ENCODE results near the gene ETNPPL. TPM values are rescaled to one million over a fixed set of nuclear protein-coding genes. Genes with fewer than 3 reads are reported as not detected.

The ETNPPL gene
- total and polyA plus RNA-seq, 2 of the 4 experiments (the other 2 are of a cell fraction), result not detected

DNA sequence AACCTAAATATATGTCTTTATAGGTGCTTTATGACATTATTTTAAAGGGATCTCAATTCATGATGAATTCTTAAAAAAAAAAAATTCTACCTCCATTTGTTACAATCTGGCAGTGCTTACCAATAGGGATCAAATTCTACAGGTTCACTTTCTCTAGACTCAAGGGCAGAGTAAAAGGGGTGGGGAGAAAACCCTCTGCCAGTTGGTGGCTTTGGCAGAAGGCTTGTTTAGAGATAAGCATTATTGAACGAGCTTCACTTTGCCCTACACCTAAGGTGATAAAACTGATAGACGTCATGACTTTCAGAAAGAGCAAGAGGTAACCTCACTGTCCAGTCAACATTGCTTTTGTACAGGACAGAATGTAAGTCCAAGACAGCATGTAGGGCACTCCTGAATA is 58.9 kb downstream of the ETNPPL start:
- Histone ChIP-seq H3K27ac (ENCODE audit: insufficient read depth, low read length) (no peak overlapping the region), H3K4me1 (ENCODE audit: control insufficient read depth, insufficient read depth, low read length) (no peaks in the 10 kb centered on the region), H3K9me3 (ENCODE audit: control insufficient read depth, insufficient read depth, low read length) (no peaks in the 10 kb centered on the region), H2BK120ac (ENCODE audit: low read depth, low read length) (no peak overlapping the region), H2BK15ac (ENCODE audit: low read depth, low read length) (no peak overlapping the region), H4K91ac (ENCODE audit: insufficient read depth, low read depth, low read length) (no peak overlapping the region), H3K9ac (ENCODE audit: low read depth, low read length) (no peak overlapping the region), H3K14ac (replicated peaks; ENCODE audit: low read depth, low read length) (no peak overlapping the region), H2BK5ac (ENCODE audit: low read depth, low read length, poor library complexity, severe bottlenecking) (no peak overlapping the region), H3K18ac (ENCODE audit: low read depth, low read length) (no peak overlapping the region), H3K4me3 (ENCODE audit: insufficient read depth, low read depth, low read length) (no peak overlapping the region), H3K79me1 (ENCODE audit: low read depth in 1 of 2, low read length in 2 of 2) (no peaks in the 10 kb centered on the region), H3K36me3 (ENCODE audit: control insufficient read depth, insufficient read depth, low read length) (no peaks in the 10 kb centered on the region), H3K9me1 (ENCODE audit: insufficient read depth, low read length) (no peaks in the 10 kb centered on the region), H2BK20ac (ENCODE audit: low read depth, low read length) (no peak overlapping the region), H3K27me3 (ENCODE audit: control insufficient read depth, insufficient read depth, low read length) (no peaks in the 10 kb centered on the region; the same call in 1 of the 2 replicates), H3K23ac (ENCODE audit: low read depth, low read length) (no peak overlapping the region), H2AK9ac (replicated peaks; ENCODE audit: low read depth, low read length, poor library complexity) (no peak overlapping the region), H3K4ac (ENCODE audit: low read depth, low read length) (no peak overlapping the region), H3K4me2 (ENCODE audit: low read depth, low read length) (no peak overlapping the region), H4K8ac (ENCODE audit: low read depth in 2 of 2, low read length in 2 of 2) (no peak overlapping the region), H4K20me1 (ENCODE audit: insufficient read depth, low read length) (no peaks in the 10 kb centered on the region), H2AK5ac (ENCODE audit: low read depth, low read length) (no peak overlapping the region), H3K56ac (ENCODE audit: extremely low read depth, insufficient read depth, low read length) (no peak overlapping the region), H2AFZ (replicated peaks; ENCODE audit: low read length, poor library complexity) (no peak overlapping the region), H4K5ac (ENCODE audit: low read depth, low read length) (no peak overlapping the region)
- no peak for DNase-seq
- WGBS, 2 experiments (ENCODE audit: extremely low coverage in 2 of 2, insufficient read length in 1 of 2), result 46% methylated on average over 2 of the region's 2 CpGs; no CpG with 5 or more reads in 1 of the 2 experiments
- dilution Hi-C loops (cut with HindIII; ENCODE audit: low sequenced_read_pairs, unreplicated experiment) (no loop called here), intact Hi-C loops (cut with micrococcal nuclease) (no loop called here), in situ Hi-C loops (cut with MboI; ENCODE audit: low sequenced_read_pairs) (no loop called here)
- no peak for TF ChIP-seq RFX5 (IDR thresholded peaks at IDR 0.05; ENCODE audit: low read depth, low read length)
- TF ChIP-seq, protein P1, sequence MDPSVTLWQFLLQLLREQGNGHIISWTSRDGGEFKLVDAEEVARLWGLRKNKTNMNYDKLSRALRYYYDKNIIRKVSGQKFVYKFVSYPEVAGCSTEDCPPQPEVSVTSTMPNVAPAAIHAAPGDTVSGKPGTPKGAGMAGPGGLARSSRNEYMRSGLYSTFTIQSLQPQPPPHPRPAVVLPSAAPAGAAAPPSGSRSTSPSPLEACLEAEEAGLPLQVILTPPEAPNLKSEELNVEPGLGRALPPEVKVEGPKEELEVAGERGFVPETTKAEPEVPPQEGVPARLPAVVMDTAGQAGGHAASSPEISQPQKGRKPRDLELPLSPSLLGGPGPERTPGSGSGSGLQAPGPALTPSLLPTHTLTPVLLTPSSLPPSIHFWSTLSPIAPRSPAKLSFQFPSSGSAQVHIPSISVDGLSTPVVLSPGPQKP (IDR thresholded peaks at IDR 0.05; ENCODE audit: borderline replicate concordance, low read depth, low read length), result no peak
- TF ChIP-seq NFE2L2 (IDR thresholded peaks at IDR 0.05; ENCODE audit: low read depth, low read length), result no peak
- no peak for TF ChIP-seq MXI1 (IDR thresholded peaks at IDR 0.05; ENCODE audit: borderline replicate concordance, low read depth, low read length)
- CTCF ChIA-PET, result no interaction called here
- no peak for ATAC-seq (ENCODE audit: low read depth)
- POLR2A ChIA-PET (ENCODE audit: unreplicated experiment), result no interaction called here
- BruUV-seq (replicated peaks), result no TSS peak
